ENCODE results near the gene FSTL4. TPM values are rescaled to one million over a fixed set of nuclear protein-coding genes. Genes with fewer than 3 reads are reported as not detected.

FSTL4 gene
- total RNA-seq, 1 donor from 2014 or later, result under 0.01 TPM

DNA sequence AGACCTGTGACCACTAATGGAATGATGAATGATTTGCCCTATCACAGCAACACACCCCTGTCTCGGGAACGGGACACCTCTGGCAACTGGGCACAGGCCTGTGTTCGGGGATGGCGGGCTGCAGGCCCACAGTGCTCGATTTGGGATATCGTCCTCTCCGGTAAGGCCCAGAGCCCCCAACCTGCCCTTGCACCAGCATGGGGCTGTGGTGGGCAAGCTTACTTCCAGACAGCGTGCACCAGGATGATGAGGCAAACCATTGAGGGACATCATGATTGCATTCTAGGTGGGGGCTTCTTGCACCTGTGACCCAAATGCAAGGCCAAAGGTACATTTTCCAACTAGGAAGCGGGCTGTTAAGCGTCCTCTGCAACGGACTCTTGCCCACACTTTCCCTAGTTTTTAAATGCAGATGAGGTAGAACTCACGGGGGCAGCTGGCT, 275.4 kb downstream of the FSTL4 start:
- no peak for DNase-seq

DNA sequence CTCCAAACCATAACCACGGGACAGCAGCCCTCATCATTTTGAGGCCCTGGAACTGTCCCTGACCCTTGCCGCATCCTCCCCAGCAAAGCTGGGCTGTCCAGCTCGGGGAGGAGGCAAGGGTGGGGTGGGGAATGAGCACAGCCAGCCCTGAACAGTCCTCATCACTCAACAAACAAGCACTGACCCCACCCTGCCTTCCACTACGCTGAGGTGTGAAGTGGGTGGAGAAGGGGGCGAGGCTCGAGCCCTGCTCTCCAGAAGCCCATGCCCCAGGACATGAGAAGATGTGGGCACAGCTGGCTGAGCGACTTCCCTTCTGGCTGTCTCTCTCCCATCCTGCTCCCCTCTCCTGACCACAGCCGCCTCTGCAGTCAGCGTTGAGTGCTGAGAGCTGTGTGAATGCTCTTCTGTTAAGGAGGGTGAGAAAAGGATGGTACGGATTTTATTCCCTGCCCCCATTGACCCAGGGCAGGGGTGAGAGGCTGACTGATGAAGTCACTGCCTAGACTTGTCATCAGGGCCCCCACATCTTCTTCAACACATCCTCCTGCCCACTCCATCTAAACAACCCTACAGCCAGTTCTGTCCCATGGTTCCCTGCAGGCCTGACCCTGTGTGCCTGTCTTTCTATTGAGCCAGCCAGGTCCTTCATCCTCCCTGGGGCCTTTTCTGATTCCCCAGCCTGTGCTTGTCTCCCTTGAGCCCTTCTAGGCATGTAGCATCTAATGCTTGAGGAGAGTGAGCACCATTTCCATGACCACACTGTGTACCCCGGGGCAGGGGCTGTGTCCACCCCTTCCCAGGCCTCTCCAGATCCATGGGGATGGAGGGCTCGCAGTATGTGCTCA, 276.0 kb downstream of the FSTL4 start:
- no peak for DNase-seq

DNA sequence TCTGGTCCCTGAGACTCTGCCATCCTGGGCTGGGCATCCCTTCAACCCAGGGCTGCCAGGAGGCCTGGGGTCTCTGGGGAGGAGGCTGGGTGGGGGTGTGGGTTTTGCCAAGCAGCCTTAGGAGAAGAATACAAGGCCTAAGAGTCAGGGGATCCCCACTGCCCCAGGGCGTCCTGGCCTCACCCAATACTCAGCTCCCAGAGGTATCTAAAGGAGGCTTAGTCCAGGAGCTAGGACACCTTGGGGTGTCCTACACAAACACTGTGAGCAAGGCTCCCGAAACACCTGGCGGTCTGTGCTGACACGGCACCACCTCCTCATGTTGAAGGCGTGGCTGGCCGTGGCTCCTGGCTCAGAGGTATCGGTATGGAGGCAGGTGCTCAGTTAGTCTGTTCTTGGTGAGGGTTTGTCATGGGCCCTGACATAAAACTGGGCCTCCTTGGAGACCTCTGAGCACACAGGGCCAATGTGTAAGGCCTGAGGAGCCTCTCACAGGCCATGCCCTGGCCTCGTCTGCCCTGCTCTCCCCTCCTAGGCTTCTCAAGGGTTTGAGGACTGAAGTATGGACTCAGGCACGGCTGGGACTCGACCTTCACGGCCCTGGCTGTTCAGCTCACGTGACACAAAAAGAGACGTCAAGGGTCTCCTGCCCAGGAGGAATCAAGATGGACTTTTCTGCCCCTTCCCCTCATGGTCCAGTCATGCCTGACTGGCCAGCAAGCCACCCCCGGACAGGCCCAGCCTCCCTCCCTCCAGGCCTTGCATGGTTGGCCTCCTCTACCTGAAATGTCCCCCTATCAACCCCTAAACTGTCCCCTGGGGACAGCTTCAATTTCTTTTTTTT, 277.3 kb downstream of the FSTL4 start:
- no peak for DNase-seq

DNA sequence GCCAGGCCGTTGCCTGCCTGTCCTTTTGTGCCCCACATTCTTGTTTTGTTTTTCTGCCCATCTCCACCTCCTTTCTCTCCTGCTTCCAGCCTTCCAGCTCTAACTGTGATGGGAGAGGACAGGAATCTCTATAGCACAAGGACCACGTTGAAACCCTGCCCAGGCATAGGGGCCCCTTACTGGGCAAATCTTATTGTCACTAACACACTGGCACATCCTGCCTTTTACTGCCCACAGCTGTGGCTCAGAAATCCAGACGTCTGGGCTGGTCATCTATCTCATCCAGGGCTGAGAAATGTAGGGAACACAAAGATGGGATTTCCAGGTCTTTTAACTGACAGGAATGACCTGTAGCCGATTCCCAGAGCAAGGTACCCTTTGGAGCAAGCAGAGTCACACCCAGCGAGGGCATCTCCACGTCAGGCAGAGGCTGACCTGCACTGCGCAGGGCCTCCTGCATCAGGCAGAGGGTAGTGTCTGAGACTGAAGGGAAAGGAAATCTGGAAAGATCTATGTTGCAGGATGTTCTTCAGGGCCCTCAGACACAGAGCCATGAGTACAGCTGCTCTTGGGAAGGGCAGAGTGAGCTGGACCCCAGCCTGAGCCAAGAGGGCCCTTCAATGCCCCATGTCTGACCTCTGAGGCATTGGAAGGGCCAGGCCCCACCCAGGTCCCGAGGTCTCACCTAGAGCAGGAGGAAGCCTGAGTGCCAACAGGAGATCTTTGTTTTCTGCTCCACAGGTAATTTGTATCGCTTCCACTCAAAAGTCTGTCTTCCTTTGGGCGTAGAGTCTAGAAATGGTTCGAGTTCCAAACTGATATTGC, 278.8 kb downstream of the FSTL4 start:
- no peak for DNase-seq

DNA sequence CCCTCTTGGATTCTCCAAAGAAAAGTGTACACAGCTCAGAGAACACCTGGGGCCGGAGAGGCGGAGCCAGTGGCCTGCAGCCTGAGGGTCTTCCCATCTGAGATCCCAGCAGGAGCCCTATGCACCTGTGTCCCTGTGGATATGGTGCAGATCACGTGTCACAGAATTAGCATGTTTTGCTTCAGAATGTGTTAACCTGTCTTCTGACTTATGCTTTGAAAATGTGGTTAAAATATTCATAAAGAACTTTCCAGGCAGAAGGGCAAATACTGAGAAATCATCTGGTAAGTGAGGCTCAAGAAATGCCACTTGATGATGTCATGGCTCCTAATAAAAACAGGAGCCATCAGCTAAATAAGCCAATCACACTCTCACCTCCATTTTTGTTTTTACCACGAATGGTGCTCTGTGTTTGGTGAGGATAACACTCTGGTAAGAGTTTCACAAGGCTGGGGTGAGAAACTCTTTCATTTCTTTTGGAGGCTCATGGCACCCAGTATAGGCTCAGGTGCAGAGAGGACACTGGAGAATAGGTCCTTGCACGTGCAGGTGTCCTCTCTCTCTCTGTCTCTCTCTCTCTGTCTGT, 279.8 kb downstream of the FSTL4 start:
- no peak for DNase-seq

DNA sequence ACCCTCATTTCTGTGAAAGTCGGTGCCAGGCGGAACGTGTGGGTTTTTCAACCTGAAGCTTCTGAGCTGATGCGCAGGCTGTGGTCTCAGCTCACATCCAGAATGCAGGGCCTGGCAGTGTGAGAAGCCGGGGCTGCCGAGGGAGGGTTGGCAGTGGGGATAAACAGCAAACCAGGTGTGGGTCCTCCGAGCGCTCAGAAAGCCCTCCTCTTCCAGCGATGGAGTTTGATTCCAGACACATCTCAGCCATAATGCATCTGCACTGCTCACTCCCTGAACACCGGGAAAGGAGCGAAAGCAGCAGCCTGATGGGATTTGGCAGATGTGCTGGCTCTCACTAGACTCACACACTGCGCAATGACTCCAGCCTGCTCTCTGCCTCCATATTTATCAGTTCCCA, 280.4 kb downstream of the FSTL4 start:
- DNase-seq, result no peak

DNA sequence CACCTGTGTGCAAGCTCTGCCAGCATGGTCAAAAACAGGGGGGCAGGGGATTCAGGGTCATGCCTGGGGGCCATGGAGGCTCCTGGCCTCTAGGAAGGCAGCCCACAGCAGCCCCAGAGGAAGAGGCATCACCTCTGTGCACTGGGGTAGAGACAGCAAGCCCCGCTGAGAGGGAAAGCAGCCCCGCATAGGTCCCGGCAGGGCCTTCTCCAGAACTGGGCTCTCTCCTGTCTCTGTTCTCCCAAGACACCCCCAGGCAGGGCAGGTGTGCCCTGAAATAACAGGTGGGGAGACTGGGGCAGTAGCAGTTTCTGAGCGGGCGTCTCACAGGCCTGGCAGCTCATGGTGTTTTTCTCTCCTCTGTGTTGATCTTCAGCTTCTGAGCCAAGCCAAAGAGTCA, 281.4 kb downstream of the FSTL4 start:
- no peak for DNase-seq

DNA sequence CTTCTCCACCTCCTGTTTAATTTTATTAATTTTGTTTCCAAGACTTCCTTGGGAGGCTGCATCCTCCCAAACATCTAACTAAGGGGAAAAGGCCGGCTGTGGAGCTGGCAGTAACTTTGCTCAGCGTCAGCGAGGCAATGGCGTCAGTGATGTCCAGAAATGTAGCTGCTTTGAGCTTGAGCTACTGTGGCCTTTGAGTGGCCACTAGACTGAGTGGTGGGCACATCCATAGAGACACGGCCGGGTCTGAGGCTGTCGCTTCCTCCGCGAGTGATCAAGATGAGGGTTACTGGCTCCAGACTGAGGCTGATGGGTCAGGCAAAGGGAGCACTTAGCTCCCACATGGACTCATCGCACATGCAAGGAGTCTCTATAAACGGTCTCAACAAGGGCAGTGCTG, 283.5 kb downstream of the FSTL4 start:
- no peak for DNase-seq

DNA sequence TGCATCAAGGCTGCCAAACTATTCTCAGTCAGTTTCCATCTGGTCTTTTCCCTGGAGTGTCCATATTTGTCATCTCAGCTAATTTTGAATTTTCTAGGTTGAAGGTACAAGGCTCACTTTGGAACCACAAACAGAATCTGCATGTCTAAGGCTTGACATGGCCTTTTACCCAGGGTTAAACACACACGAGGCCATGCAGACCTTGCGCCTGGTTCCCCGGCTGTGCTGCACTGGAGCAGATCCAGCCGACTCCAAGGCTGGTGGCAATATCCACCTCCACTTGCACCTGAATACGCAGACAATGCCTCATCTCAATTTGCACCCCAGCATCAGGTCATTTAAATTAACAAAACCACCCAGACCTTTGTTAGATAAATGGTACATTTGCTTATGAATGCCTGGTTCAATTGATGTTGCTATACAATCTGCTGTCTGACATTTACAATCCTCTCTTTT, 284.4 kb downstream of the FSTL4 start:
- DNase-seq, result no peak

DNA sequence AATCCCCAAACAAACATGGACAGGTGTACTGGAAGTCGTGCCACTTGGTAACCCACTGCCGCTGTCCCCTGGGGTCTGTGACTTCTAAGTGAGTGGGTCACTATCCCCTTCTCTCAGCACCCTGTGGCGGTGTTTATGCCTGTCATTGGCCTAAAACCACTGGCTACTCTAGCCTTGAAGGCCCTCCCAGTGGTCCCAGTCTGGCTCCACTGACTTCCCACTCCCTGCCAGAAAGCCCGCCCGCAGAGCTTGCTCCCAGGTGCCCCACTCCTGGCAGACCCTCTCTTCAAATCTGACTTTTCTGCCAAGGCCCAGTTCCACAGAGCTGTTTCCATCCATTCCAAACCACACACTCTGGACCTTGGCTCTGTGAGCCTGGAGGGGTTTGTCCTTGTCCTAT, 286.0 kb downstream of the FSTL4 start:
- no peak for DNase-seq

DNA sequence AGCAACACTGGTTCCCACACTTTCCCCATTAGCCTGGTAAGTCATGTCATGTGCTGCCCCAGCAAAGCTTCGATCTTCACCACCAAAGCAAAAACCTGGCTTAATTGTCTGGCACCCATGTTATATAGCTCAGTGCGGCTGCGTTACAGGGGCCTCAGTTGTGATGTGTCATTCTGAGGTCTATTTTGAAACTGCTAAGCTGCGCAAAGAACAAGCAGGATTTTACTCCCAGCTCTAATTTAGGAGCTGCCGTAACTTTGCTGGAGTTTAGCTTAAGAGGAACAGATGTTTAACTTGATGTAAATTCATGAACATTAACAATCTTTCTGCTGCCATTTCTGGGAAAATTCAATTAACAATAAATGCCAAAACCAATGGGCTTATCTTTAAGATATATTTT, 286.5 kb downstream of the FSTL4 start:
- DNase-seq, result no peak

DNA sequence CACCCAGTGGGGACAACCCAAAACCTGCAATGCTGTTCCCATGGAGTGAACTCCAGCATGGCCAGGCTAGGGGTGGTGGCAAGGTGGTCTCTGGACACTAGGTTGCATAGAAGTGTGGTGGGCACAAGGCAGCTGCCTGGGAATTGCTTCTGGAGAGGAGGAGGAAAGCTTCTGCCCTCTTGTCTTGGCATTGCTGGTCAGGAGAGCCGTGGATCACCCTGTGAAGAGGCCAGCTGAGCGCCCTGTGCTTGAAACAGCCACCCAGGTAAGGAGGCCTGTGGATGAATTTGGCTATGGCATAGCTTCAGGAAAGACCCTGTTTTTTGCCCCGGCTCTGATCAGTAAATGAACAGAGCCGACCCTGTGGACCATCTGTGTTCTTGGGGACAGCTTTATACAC, 287.4 kb downstream of the FSTL4 start:
- DNase-seq, result no peak

DNA sequence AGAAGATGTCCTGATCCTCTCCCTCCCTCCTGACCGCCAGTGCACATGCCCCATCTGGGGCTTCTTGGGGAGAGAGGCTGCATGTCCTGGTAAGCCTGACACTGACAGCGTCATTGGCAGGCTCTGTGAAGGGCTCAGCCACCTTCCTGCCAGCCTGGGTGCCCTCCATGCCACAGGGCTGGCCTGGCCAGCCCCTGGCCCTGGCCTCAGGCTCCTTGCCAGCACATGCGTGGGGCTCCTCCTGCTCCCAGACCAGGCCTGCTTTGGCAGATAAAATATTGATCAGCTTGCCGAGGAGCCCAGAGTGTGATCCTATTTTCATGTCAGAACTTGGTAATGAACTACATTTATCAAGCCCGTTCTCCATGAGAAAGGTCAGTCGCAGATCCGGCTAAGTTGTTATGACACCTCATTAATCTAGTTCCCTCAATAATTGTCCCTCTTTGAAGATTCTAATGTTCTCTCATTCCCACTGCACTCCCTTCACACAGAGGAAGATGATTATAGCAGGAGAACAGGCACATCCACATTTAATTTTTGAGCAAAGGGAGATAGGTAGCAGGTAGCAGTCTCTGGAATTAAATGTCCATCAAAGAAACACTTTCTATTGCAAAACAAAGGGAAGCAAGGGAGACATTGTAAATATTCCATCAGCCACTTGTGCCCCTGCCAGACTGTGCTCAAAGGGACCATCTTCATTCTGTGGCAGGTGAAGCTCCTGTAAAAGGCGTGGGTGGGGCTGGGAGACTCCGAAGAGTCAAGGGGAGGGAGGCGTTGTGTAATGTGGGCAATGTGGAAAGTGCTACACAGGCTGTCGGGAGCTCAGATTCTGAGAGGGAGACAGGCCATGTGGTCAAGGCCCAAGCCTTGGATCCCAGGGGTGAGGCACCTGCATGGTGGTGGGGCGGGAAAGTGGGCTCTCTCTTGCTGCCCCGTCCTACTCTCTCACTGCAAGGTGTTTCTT, 288.6 kb downstream of the FSTL4 start:
- no peak for DNase-seq

DNA sequence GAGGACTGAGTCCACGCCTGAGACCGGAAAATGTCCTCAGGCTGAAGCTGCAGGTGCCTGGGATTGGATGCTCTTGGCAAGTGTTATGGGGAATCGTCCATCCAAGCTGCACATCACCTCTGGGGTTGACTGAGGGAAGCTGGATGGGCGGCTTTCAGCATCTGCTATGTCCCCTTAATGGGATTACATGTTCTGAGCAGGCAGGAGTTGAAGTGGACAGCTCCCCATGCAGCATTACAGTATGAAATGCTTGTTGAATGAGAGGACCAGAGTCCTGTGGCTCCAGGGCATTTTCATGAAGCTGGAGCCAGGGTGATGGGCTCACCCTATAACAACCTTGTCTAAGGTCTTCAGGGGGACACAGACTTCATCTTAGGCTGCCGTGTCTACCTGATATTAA, 289.6 kb downstream of the FSTL4 start:
- no peak for DNase-seq

DNA sequence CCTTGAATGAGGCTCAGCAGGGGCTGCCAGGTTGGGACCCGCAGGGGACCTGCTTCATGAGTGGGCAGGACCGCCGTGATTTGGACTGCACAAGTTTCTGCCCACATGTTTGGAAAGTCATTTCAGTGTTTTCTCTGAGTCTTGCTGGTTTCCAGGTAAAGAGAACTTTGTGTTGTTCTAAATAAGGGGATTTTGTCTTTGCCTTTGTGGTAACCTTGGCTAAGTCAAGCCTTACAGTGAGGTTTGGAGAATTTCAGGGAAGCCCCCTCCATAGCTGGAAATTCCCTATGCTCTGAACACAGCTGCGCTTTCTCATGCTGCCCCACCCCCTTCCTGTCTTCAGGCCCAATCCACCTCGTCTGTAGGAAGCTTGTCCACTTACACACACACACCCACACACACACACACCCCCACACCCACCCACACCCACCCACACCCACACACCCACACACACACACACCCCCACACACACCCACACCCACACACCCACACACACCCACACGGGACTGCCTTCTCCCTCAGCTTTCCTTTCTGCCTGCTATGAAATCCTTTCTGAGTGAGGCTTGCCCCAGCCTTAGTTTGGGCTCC, 290.4 kb downstream of the FSTL4 start:
- peak; percentile 9 for DNase-seq

DNA sequence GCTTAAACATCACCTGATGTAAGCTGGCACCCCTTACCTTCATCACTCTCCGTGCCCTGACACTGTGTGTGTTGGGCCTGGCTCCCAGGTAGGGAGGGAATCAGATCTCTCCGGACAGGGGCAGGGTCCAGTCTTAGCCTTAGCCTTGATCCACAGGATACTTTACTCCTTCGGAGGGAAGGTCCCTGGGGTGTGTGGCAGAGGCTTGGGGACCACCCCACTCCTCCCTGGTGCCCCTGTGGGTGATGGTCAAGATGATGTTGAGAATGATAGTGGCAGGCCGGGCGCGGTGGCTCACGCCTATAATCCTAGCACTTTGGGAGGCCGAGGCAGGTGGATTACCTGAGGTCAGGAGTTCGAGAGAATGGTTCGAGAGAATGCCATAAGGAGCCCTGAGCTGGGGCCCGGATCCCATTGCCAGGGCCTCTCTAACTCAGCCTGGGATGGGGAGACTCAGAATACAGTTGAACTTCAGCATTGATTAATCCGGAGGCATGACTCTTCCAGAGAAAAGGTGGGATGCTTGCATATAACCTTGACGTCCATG, 291.0 kb downstream of the FSTL4 start:
- no peak for DNase-seq

DNA sequence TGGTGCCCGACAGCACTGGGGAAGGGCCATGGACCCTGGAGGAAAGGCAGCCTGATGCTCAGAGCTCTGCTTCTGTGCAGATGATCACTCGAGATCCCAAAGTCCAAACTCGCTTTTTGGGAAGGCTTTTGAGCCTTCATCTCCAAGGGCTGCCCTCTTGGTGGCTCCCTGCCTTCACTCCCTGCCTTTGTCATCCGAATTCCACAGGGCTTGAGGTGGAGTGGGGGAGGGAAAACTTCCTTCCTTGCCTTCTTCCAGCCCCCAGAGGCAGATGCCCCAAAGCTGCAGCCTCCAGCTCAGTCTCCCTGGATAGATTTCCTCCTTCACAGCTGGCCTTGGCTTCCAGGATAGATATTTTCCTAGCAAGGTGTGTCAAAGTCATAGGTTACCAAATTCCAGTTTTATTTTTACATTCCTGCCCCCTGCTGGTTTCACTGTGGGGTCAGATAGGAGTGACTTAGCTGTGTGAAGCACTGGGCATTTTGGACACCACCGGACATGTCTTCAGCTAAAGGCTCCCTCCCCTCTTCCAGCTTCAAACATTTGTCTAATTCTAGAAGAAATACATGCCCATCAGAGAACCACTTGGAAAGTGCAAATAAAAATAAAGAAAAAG, 292.3 kb downstream of the FSTL4 start:
- DNase-seq, result peak; percentile 13

DNA sequence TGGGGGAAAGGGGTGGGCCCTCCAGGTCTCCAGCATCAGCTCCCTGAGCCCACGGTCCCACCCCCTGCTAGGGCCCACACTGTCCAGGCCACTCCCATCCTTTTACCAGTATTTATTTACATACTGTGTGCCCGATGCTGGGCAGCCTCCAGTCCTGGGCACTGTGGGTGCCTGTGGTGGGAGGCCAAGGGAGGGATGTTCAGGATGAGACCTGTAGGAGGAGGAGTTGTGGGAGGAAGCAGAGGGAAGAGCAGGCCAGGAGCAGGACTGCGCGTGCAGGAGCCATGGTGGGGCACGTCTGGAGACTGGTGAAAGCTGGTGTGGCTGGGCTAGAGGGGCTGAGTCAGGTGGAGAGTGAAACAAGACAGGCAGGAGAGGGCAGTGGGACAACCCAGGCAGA, 293.1 kb downstream of the FSTL4 start:
- no peak for DNase-seq

DNA sequence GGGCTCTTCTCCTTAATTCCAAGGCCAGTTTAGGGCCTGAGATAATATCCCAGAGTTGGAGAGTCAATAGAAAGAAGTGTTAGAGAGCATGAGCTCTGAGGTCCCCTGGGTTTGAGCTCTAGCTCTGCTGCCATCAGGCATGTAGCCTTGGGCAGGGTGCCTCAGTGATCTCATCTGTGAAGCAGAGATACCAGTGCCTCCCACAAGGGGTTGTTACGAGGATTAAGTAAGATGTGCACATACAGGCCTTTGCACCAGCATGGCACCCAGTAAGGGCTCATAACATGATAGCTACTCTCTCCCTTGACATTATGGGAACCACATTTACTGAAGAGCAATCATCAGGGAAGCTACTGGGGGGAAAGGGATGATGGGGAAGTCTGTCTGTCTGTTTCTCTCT, 294.8 kb downstream of the FSTL4 start:
- DNase-seq, result no peak

Measured in dermis blood vessel endothelial cell (primary cell).